A673 (cell line): ENCODE data around the gene HTR3E.

ENCODE experiments used
- CTCF ChIP-seq: fragments of 300-800, 200-600 bp; sonication (generic); conservative IDR thresholded peaks from 2 replicates; pipeline ENCODE4 v1.5.1; 2017; ENCODE audit warnings: low read depth, mild to moderate bottlenecking, antibody characterized with exemption, low read length, moderate library complexity, mixed read lengths
- EZH2 ChIP-seq: fragments of 200-600 bp; sonication (generic); IDR thresholded peaks from 2 replicates; pipeline ENCODE4 v1.6.1; 2017; ENCODE audit warnings: borderline replicate concordance, low read depth, mild to moderate bottlenecking, mixed read lengths, antibody characterized with exemption, low read length; ENCODE audit not compliant: poor library complexity, severe bottlenecking

GRCh38 chr3:184096811-184097383 is at the start of gene HTR3E:
- TF ChIP-seq CTCF (no peak), EZH2 (no peak)
